Esophagus squamous epithelium (tissue), 4 donors: ENCODE results near the gene IVNS1ABP.

ENCODE experiments used
- POLR2A ChIP-seq, 4 donors: fragments of 450-650 bp; IDR thresholded peaks; one replicate each; pipeline ENCODE4 v1.6.1; 2017; ENCODE audit warnings: antibody characterized with exemption in 4 of 4, mild to moderate bottlenecking in 4 of 4, moderate library complexity in 3 of 4
- TF ChIP-seq, protein P1 (sequence below), 6 experiments: fragments of 450-650 bp in 4 of 6; fragments of 200-600 bp in 2 of 6; sonication (generic) in 2 of 6; IDR thresholded peaks; one replicate each; pipeline ENCODE4 v1.5.1; 2016 to 2019; ENCODE audit warnings: antibody characterized with exemption in 6 of 6, mild to moderate bottlenecking in 4 of 6, moderate library complexity in 4 of 6

DNA sequence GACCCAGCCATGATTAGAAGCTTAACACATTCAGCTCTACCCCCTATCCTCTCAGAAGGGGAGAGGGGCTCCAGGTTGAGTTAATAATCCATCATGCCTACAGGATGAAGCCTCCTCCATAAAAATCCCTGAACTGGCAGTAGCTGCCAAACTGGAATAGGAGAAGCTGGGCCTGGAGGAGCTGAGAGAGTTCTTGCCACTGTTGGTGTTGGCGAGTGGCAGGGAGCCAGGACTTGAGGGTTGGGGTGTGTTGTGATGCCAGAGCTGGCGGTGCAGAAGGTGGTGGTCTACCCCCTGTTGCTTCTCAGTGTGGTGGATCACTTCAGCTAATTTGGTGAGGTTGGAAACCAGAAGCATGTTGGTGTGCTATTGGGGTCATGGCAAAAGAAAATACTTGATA lies 36.5 kb downstream of the IVNS1ABP start:
- TF ChIP-seq POLR2A (IDR thresholded peaks at IDR 0.05), result no peak
- TF ChIP-seq, protein P1, sequence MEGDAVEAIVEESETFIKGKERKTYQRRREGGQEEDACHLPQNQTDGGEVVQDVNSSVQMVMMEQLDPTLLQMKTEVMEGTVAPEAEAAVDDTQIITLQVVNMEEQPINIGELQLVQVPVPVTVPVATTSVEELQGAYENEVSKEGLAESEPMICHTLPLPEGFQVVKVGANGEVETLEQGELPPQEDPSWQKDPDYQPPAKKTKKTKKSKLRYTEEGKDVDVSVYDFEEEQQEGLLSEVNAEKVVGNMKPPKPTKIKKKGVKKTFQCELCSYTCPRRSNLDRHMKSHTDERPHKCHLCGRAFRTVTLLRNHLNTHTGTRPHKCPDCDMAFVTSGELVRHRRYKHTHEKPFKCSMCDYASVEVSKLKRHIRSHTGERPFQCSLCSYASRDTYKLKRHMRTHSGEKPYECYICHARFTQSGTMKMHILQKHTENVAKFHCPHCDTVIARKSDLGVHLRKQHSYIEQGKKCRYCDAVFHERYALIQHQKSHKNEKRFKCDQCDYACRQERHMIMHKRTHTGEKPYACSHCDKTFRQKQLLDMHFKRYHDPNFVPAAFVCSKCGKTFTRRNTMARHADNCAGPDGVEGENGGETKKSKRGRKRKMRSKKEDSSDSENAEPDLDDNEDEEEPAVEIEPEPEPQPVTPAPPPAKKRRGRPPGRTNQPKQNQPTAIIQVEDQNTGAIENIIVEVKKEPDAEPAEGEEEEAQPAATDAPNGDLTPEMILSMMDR (IDR thresholded peaks at IDR 0.05), result no peak
